Activated CD8-positive, alpha-beta T cell treated with anti-CD3 and anti-CD28 coated beads, Interleukin-2, amount 10 ng/mL, durations not matched to agents 7 days and 5 days (primary cell): ENCODE results near the gene NES. TPM values are rescaled to one million over a fixed set of nuclear protein-coding genes. Genes with fewer than 3 reads are reported as not detected.
A peak's percentile ranks its signal among the peaks of the same experiment; 100 is the strongest.

ENCODE experiments used
- ATAC-seq: fragments of 150-1000 bp; cut with Tn5 transposase; one replicate; pipeline ENCODE4 v1.10.0; 2021; ENCODE audit warnings: moderate library complexity
- CTCF ChIA-PET: fragments of 350-600 bp; sonication (Branson Sonifier 250); formaldehyde crosslinking; loops from one replicate; lab custom pipeline; 2021; ENCODE audit warnings: antibody characterized with exemption; lab: Charles Lee
- POLR2A ChIA-PET: fragments of 350-600 bp; sonication (Branson Sonifier 250); formaldehyde crosslinking; loops from one replicate; lab custom pipeline; 2021; ENCODE audit warnings: antibody characterized with exemption; lab: Charles Lee
- DNase-seq: peaks from one replicate; pipeline ENCODE4 v3.0.0-alpha.2; 2020
- H3K27ac Mint-ChIP-seq: one replicate; pipeline ENCODE4 v1.8.0; 2021; ENCODE audit warnings: mild to moderate bottlenecking, mixed read lengths
- H3K27me3 Mint-ChIP-seq: one replicate; pipeline ENCODE4 v1.8.0; 2021; ENCODE audit warnings: low read depth, mixed read lengths
- H3K36me3 Mint-ChIP-seq: one replicate; pipeline ENCODE4 v1.8.0; 2021; ENCODE audit warnings: low read depth, mixed read lengths
- H3K4me1 Mint-ChIP-seq: one replicate; pipeline ENCODE4 v1.8.0; 2021; ENCODE audit warnings: low read depth, mixed read lengths
- H3K4me3 Mint-ChIP-seq: one replicate; pipeline ENCODE4 v1.8.0; 2021; ENCODE audit warnings: mild to moderate bottlenecking, mixed read lengths
- H3K9me3 Mint-ChIP-seq: one replicate; pipeline ENCODE4 v1.8.0; 2022; ENCODE audit warnings: mixed read lengths; ENCODE audit not compliant: insufficient read depth
- total RNA-seq, 2 experiments: library from RNA; stranded (reverse); gene quantifications; one replicate each; pipeline ENCODE4 v1.2.3, GENCODE V29; 2021

Gene NES
- total RNA-seq, 2 experiments from 2014 or later = not detected

DNA sequence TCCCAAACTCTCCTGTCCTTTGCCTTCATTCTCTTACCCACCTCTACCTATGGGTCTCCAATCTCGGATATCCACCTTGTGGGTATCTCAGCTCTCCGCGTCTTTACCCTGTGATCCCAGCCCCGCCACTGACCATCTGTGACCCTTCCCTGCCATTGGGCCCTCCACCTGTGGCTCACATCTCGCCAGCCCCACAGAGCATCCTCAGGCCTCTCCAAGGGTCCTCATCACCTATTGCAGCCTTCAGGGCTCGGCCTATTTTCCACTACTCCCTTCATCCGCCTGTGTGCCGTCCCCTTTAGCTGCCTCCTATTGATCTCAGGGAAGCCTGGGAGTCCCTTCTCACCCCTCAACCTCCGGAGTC is 24.2 kb downstream of the NES start:
- no peaks in the 10 kb centered on the region for H3K36me3 Mint-ChIP-seq
- CTCF ChIA-PET = interaction anchor here (1.5 to 3.8 kb wide), 2 partner anchors 26 to 73 kb away, joined by 5 to 21 read pairs; no protein-coding TSS in a partner anchor
- H3K9me3 Mint-ChIP-seq = no peaks in the 10 kb centered on the region
- ATAC-seq (no peak), DNase-seq (no peak)
- no peak overlapping the region for H3K27ac Mint-ChIP-seq
- H3K4me3 Mint-ChIP-seq = no peak overlapping the region
- POLR2A ChIA-PET = interaction anchor here (0.6 kb wide), 1 partner anchor 75 kb away, joined by 3 read pairs; no protein-coding TSS in a partner anchor
- peaks cover 77% of the 10 kb centered on the region for H3K27me3 Mint-ChIP-seq
- H3K4me1 Mint-ChIP-seq = peaks cover 15% of the 10 kb centered on the region

- DNase-seq (peak; percentile 58), ATAC-seq (no peak)
- no peaks in the 10 kb centered on the region for H3K9me3 Mint-ChIP-seq
- peaks cover 80% of the 10 kb centered on the region for H3K27me3 Mint-ChIP-seq
- H3K27ac Mint-ChIP-seq = no peak overlapping the region
- ChIA-PET POLR2A (interaction anchor here (0.6 kb wide), 1 partner anchor 75 kb away, joined by 3 read pairs; no protein-coding TSS in a partner anchor), CTCF (interaction anchor here (1.5 to 3.8 kb wide), 3 partner anchors 8 to 74 kb away, joined by 5 to 21 read pairs (median 17); no protein-coding TSS in a partner anchor)
- no peak overlapping the region for H3K4me3 Mint-ChIP-seq
- H3K4me1 Mint-ChIP-seq = peaks cover 8% of the 10 kb centered on the region
- no peaks in the 10 kb centered on the region for H3K36me3 Mint-ChIP-seq
Observed at GRCh38 chr1:156652131-156652991, 24.8 kb downstream of the NES start.

DNA sequence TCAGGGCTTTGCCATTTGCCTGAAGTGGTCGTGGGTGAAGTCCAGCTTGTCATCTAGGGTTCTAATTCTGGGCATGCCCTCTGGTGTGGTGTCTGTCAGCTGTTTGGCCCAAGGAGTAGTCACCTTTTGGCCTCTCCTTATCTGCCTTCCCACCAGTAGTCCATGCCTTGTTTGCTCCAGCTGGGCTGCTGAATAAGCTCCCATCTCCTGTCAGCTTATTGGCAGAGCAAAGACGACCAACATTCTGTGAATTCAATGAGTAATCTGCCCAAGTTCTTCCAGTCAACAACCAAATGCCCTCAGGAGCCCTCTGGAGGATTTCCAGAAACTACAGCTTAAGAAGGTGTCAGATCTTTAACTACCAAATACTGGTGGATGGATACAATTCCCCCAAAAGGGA is 28.3 kb downstream of the NES start:
- peaks cover 13% of the 10 kb centered on the region for H3K4me1 Mint-ChIP-seq
- H3K9me3 Mint-ChIP-seq = no peaks in the 10 kb centered on the region
- ATAC-seq = no peak
- DNase-seq = no peak
- no peak overlapping the region for H3K27ac Mint-ChIP-seq
- no peak overlapping the region for H3K4me3 Mint-ChIP-seq
- ChIA-PET POLR2A (no interaction called here), CTCF (interaction anchor here (1.1 to 3.6 kb wide), 12 partner anchors 8 to 77 kb away, joined by 3 to 28 read pairs (median 6); no protein-coding TSS in a partner anchor)
- peaks cover 79% of the 10 kb centered on the region for H3K27me3 Mint-ChIP-seq
- no peaks in the 10 kb centered on the region for H3K36me3 Mint-ChIP-seq

GRCh38 chr1:156648496-156648895 is 28.7 kb downstream of the NES start:
- H3K36me3 Mint-ChIP-seq = no peaks in the 10 kb centered on the region
- H3K4me3 Mint-ChIP-seq = no peak overlapping the region
- H3K27me3 Mint-ChIP-seq = peaks cover 78% of the 10 kb centered on the region
- H3K9me3 Mint-ChIP-seq = no peaks in the 10 kb centered on the region
- ATAC-seq (no peak), DNase-seq (no peak)
- H3K4me1 Mint-ChIP-seq = peaks cover 17% of the 10 kb centered on the region
- no peak overlapping the region for H3K27ac Mint-ChIP-seq
- CTCF ChIA-PET = interaction anchor here (1.1 to 3.6 kb wide), 11 partner anchors 8 to 77 kb away, joined by 3 to 28 read pairs (median 6); no protein-coding TSS in a partner anchor
- POLR2A ChIA-PET = no interaction called here

- no peak for ATAC-seq
- no peak for DNase-seq
- peaks cover 29% of the 10 kb centered on the region for H3K4me1 Mint-ChIP-seq
- no peak overlapping the region for H3K4me3 Mint-ChIP-seq
- no peak overlapping the region for H3K27ac Mint-ChIP-seq
- H3K9me3 Mint-ChIP-seq = no peaks in the 10 kb centered on the region
- H3K27me3 Mint-ChIP-seq = peaks cover 77% of the 10 kb centered on the region
- ChIA-PET CTCF (interaction anchor here (1.8 to 2.6 kb wide), 2 partner anchors 11 to 20 kb away, joined by 16 to 28 read pairs; no protein-coding TSS in a partner anchor), POLR2A (no interaction called here)
- no peaks in the 10 kb centered on the region for H3K36me3 Mint-ChIP-seq
Observed at GRCh38 chr1:156647351-156647750, 29.9 kb downstream of the NES start.

- H3K27me3 Mint-ChIP-seq = peaks cover 76% of the 10 kb centered on the region
- peaks cover 31% of the 10 kb centered on the region for H3K4me1 Mint-ChIP-seq
- ATAC-seq (no peak), DNase-seq (no peak)
- no peaks in the 10 kb centered on the region for H3K9me3 Mint-ChIP-seq
- CTCF ChIA-PET = interaction anchor here (1.2 to 5.6 kb wide), 6 partner anchors 11 to 201 kb away, joined by 5 to 52 read pairs (median 22); no protein-coding TSS in a partner anchor
- H3K27ac Mint-ChIP-seq = no peak overlapping the region
- no peaks in the 10 kb centered on the region for H3K36me3 Mint-ChIP-seq
- POLR2A ChIA-PET = no interaction called here
- H3K4me3 Mint-ChIP-seq = no peak overlapping the region
Observed at GRCh38 chr1:156646738-156647211, 30.4 kb downstream of the NES start.

DNA sequence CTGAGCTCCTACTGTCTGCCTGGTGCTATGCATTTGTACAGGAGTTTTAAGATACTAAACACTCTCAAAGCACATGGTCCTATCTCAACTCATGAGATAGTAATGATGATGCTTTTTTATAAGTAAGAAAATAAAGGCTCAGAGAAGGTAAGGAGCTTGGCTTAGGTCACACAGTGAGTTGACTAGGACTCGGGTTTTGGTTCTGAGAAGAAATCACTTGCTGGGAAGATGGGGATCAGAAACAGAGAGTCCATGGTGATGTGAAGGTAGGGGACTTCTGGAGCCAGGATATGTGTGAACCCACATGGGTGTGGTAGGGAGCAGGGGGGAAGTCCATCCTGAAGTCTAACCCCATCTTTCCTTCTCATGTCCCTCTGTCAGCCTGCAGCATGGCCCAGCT is 31.5 kb downstream of the NES start:
- H3K27ac Mint-ChIP-seq = no peak overlapping the region
- no peaks in the 10 kb centered on the region for H3K9me3 Mint-ChIP-seq
- peaks cover 82% of the 10 kb centered on the region for H3K27me3 Mint-ChIP-seq
- ATAC-seq (no peak), DNase-seq (no peak)
- H3K4me1 Mint-ChIP-seq = peaks cover 37% of the 10 kb centered on the region
- POLR2A ChIA-PET = interaction anchor here (0.8 kb wide), 1 partner anchor 83 kb away, joined by 3 read pairs; the partner anchor contains the start of genes ISG20L2 and METTL25B
- H3K36me3 Mint-ChIP-seq = no peaks in the 10 kb centered on the region
- CTCF ChIA-PET = interaction anchor here (1.2 to 5.6 kb wide), 9 partner anchors 12 to 199 kb away, joined by 3 to 52 read pairs (median 10); no protein-coding TSS in a partner anchor
- no peak overlapping the region for H3K4me3 Mint-ChIP-seq

- Mint-ChIP-seq H3K4me3 (no peak overlapping the region), H3K36me3 (no peaks in the 10 kb centered on the region), H3K27me3 (peaks cover 80% of the 10 kb centered on the region), H3K9me3 (no peaks in the 10 kb centered on the region), H3K27ac (no peak overlapping the region), H3K4me1 (peaks cover 37% of the 10 kb centered on the region)
- ChIA-PET CTCF (interaction anchor here (1.3 to 5.6 kb wide), 9 partner anchors 12 to 199 kb away, joined by 3 to 52 read pairs (median 20); no protein-coding TSS in a partner anchor), POLR2A (interaction anchor here (0.8 kb wide), 1 partner anchor 83 kb away, joined by 3 read pairs; the partner anchor contains the start of genes ISG20L2 and METTL25B)
- DNase-seq (no peak), ATAC-seq (no peak)
Observed at GRCh38 chr1:156645056-156645455, 32.2 kb downstream of the NES start.

GRCh38 chr1:156644640-156645039 is 32.6 kb downstream of the NES start:
- no peak overlapping the region for H3K4me3 Mint-ChIP-seq
- no peaks in the 10 kb centered on the region for H3K36me3 Mint-ChIP-seq
- H3K27me3 Mint-ChIP-seq = peaks cover 81% of the 10 kb centered on the region
- DNase-seq (no peak), ATAC-seq (no peak)
- POLR2A ChIA-PET = no interaction called here
- H3K4me1 Mint-ChIP-seq = peaks cover 37% of the 10 kb centered on the region
- CTCF ChIA-PET = interaction anchor here (0.7 to 5.6 kb wide), 10 partner anchors 11 to 163 kb away, joined by 3 to 52 read pairs (median 20); no protein-coding TSS in a partner anchor
- no peaks in the 10 kb centered on the region for H3K9me3 Mint-ChIP-seq
- no peak overlapping the region for H3K27ac Mint-ChIP-seq

DNA sequence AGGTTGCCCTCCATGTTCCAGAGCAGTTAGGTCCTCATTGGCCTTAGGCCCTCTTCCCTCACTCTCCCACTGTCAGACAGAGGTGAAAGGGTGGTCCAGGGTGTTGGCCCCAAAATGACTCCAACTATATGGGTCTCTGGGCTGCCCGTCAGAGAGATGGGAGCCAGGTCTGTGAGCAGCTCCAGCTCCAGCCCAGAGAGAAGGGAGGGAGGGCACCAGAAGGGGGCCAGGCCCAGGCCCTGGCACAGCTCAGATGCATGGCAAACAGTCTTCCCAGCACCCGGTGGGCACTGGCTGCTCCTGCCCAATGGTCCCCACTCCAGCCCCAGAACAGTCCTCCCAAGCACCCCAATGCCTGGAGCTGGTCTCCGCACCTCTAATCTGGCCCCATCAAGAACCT is 33.1 kb downstream of the NES start:
- Mint-ChIP-seq H3K27ac (no peak overlapping the region), H3K9me3 (no peaks in the 10 kb centered on the region), H3K36me3 (no peaks in the 10 kb centered on the region), H3K4me1 (peaks cover 37% of the 10 kb centered on the region), H3K27me3 (peaks cover 83% of the 10 kb centered on the region), H3K4me3 (no peak overlapping the region)
- POLR2A ChIA-PET = interaction anchor here (1.2 kb wide), 1 partner anchor 44 kb away, joined by 4 read pairs; no protein-coding TSS in a partner anchor
- CTCF ChIA-PET = interaction anchor here (0.7 to 5.6 kb wide), 14 partner anchors 11 to 258 kb away, joined by 3 to 52 read pairs (median 10); no protein-coding TSS in a partner anchor
- no peak for DNase-seq
- ATAC-seq = peak; percentile 21

DNA sequence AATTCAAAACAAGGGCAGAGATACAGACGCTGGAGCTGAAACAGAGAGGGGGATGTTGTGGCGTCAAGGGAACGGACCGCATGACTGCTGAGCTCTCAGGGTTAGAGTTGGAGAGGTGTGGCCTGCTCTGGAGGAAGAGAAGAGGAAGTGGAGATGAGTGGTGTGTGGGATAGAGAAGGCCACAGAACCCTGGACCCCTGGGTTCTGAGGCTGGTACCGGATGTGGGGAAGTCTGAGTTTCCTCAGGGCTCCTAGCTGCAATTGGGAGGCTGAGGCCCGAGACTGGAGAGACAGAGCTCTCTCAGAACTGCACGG is 33.5 kb downstream of the NES start:
- peak overlapping the region; percentile 71 for H3K27ac Mint-ChIP-seq
- H3K27me3 Mint-ChIP-seq = peaks cover 83% of the 10 kb centered on the region
- no peaks in the 10 kb centered on the region for H3K9me3 Mint-ChIP-seq
- peak overlapping the region; percentile 32 for H3K4me3 Mint-ChIP-seq
- CTCF ChIA-PET = interaction anchor here (1.2 to 5.6 kb wide), 14 partner anchors 11 to 258 kb away, joined by 3 to 52 read pairs (median 10); no protein-coding TSS in a partner anchor
- no peaks in the 10 kb centered on the region for H3K36me3 Mint-ChIP-seq
- peak; percentile 91 for ATAC-seq
- peaks cover 37% of the 10 kb centered on the region for H3K4me1 Mint-ChIP-seq
- DNase-seq = peak; percentile 83
- POLR2A ChIA-PET = interaction anchor here (0.6 to 1.2 kb wide), 2 partner anchors 18 to 43 kb away, joined by 3 to 4 read pairs; no protein-coding TSS in a partner anchor
